ENCODE measurements around the gene ULBP1. TPM values are rescaled to one million over a fixed set of nuclear protein-coding genes. Genes with fewer than 3 reads are reported as not detected.
"Not testable (repeated sequence)": the region's sequence is repeated elsewhere in the genome, so short reads cannot be mapped to it uniquely, and the experiment has no call there.

ULBP1 gene
- total RNA-seq, 2 experiments from 2014 or later, result 2.1 to 2.3 TPM

GRCh38 chr6:149961728-149962425 lies 1.9 kb upstream of the ULBP1 start:
- no peak overlapping the region for H3K27ac Mint-ChIP-seq
- H3K9me3 Mint-ChIP-seq, result no peaks in the 10 kb centered on the region
- ChIA-PET POLR2A (interaction anchor here (1.0 kb wide), 1 partner anchor 29 kb away, joined by 3 read pairs; no protein-coding TSS in a partner anchor), CTCF (interaction anchor here (1.0 to 2.1 kb wide), 4 partner anchors 10 to 120 kb away, joined by 3 to 4 read pairs (median 4); no protein-coding TSS in a partner anchor)
- peaks cover 7% of the 10 kb centered on the region for H3K36me3 Mint-ChIP-seq (ENCODE audit: low read depth)
- DNase-seq, result peak; percentile 45
- H3K4me1 Mint-ChIP-seq, result peaks cover 26% of the 10 kb centered on the region
- no peak overlapping the region for H3K4me3 Mint-ChIP-seq
- H3K27me3 Mint-ChIP-seq, result peaks cover 68% of the 10 kb centered on the region

DNA sequence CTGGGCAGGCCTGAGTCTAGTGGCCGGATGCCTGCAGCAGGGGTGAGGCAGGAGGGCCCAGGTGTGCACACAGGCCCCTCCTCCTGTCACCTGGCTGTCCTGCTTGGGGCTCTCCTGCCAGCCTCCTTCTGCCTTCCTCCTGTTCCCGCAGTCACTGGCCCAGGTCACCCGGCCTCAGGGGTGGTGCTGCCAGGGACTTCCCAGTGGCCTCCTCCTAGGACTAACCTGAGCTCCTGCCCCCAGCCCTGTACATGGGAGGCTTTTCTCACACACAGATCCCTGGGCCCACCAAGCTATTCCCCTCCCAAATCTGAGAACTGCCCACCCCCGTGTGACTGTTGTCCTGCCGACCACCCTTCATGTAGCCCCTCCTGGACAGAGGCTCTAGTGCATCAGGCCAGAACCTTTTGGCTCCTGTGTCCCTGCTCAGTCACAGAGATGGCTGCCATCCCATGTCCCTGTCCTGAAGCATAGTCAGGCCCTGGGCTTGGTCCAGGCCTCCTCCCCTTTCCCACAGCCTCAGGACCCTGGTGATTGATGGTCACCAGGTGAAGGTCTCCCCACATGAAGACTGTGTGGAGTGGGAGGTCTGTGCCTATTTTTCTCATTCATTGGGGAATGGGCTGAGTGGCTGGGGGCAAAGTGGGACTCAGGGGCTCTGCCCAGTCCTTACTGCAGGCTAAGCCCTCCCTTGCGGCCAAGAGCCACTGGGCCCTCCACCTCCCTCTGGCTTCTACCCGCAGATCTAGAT lies 1.1 kb upstream of the ULBP1 start:
- DNase-seq, result peak; percentile 14
- peaks cover 73% of the 10 kb centered on the region for H3K27me3 Mint-ChIP-seq
- H3K36me3 Mint-ChIP-seq (ENCODE audit: low read depth), result peaks cover 7% of the 10 kb centered on the region
- ChIA-PET POLR2A (no interaction called here), CTCF (interaction anchor here (1.0 to 2.1 kb wide), 2 partner anchors 54 to 119 kb away, joined by 3 to 4 read pairs; no protein-coding TSS in a partner anchor)
- H3K4me1 Mint-ChIP-seq, result peaks cover 26% of the 10 kb centered on the region
- peak overlapping the region; percentile 64 for H3K27ac Mint-ChIP-seq
- H3K9me3 Mint-ChIP-seq, result no peaks in the 10 kb centered on the region
- H3K4me3 Mint-ChIP-seq, result peak overlapping the region; percentile 81

- peak overlapping the region; percentile 64 for H3K27ac Mint-ChIP-seq
- H3K27me3 Mint-ChIP-seq, result peaks cover 74% of the 10 kb centered on the region
Observed at GRCh38 chr6:149963212-149963461, 606 bp upstream of the ULBP1 start.

DNA sequence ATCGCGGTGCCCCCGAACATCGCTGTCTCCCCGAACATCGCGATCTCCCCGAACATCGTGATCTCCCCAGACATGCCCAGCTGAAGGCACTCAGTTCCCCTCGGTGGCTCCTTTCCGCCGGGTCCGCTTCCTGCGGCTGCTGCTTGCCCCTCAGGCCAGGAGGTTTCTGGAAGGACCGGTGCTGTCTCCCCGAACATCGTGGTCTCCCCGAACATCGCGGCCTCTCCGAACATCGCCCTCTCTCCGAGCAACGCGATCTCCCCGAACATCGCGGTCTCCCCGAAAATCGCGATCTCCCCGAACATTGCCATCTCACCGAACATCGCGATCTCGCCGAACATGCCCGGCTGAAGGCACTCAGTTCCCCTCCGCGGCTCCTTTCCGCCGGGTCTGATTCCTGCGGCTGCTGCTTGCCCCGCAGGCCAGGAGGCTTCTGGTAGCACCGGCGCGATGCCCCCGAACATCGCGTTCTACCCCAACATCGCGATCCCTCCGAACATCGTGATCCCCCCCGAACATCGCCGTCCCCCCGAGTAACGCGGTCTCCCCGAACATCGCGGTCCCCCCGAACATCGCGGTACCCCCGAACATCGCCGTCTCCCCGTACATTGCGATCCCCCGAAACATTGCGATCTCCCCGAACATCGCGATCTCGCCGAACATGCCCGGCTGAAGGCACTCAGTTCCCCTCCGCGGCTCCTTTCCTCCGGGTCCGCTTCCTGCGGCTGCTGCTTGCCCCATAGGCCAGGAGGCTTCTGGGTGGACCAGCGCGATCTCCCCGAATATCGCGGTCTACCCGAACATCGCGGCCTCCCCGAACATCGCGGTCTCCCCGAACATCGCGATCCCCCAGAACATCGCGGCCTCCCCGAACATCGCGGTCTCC lies 808 bp downstream of the ULBP1 start:
- POLR2A ChIA-PET, result interaction anchor here (1.0 kb wide), 1 partner anchor 8 kb away, joined by 3 read pairs; no protein-coding TSS in a partner anchor
- CTCF ChIA-PET, result interaction anchor here (0.9 kb wide), 1 partner anchor 52 kb away, joined by 3 read pairs; no protein-coding TSS in a partner anchor
- peak; percentile 41 for DNase-seq
- peak overlapping the region; percentile 64 for H3K27ac Mint-ChIP-seq
- peaks cover 77% of the 10 kb centered on the region for H3K27me3 Mint-ChIP-seq
- H3K36me3 Mint-ChIP-seq (ENCODE audit: low read depth), result peaks cover 7% of the 10 kb centered on the region
- no peaks in the 10 kb centered on the region for H3K9me3 Mint-ChIP-seq
- peaks cover 26% of the 10 kb centered on the region for H3K4me1 Mint-ChIP-seq
- peak overlapping the region; percentile 81 for H3K4me3 Mint-ChIP-seq

More at GRCh38 chr6:149963212-149963461, 606 bp upstream of the ULBP1 start:
- peaks cover 7% of the 10 kb centered on the region for H3K36me3 Mint-ChIP-seq (ENCODE audit: low read depth)
- CTCF ChIA-PET, result no interaction called here
- POLR2A ChIA-PET, result no interaction called here
- no peaks in the 10 kb centered on the region for H3K9me3 Mint-ChIP-seq
- H3K4me1 Mint-ChIP-seq, result peaks cover 26% of the 10 kb centered on the region
- H3K4me3 Mint-ChIP-seq, result peak overlapping the region; percentile 81
- DNase-seq, result peak; percentile 69

DNA sequence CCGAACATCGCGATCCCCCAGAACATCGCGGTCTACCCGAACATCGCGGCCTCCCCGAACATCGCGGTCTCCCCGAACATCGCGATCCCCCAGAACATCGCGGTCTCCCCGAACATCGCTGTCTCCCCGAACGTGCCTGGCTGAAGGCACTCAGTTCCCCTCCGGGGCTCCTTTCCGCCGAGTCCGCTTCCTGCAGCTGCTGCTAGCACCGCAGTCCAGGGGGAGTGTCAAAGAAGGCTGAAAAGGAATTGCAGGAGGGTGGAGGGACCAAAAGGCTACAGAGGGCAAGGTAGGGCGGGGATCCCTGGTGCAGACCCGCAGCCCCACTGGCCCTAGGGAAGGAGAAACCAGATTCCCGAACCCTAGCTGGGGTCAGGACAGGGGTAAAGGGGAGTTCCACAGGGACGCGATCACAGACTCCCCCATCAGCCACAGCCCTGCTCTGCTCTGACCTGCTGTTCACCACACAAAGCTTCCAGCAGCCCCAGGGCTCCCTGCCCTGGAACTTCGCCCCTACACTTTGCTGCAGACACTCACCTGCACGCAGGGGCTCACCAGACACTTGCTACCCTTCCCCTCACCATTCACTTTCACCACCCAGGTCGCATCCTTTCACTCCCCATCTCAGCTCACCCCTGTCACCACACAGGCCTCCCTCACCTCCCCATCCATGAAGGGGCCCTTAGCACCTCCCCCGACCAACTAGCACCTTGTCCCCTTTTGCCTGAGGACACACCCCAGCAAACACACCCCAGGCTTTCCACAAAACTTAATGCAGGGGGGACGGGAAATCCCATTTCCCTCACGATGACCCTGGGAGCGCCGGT lies 1.7 kb downstream of the ULBP1 start:
- peaks cover 81% of the 10 kb centered on the region for H3K27me3 Mint-ChIP-seq
- CTCF ChIA-PET, result no interaction called here
- H3K4me1 Mint-ChIP-seq, result peaks cover 26% of the 10 kb centered on the region
- peak overlapping the region; percentile 50 for H3K27ac Mint-ChIP-seq
- peak overlapping the region; percentile 81 for H3K4me3 Mint-ChIP-seq
- POLR2A ChIA-PET, result no interaction called here
- H3K9me3 Mint-ChIP-seq, result no peaks in the 10 kb centered on the region
- peaks cover 7% of the 10 kb centered on the region for H3K36me3 Mint-ChIP-seq (ENCODE audit: low read depth)
- no peak for DNase-seq

- POLR2A ChIA-PET; H3K27ac Mint-ChIP-seq; H3K36me3 Mint-ChIP-seq (ENCODE audit: low read depth); DNase-seq; CTCF ChIA-PET; H3K9me3 Mint-ChIP-seq: not testable (repeated sequence)
- Mint-ChIP-seq H3K27me3 (peaks cover 80% of the 10 kb centered on the region), H3K4me3 (peak overlapping the region; percentile 34), H3K4me1 (peaks cover 26% of the 10 kb centered on the region)
Observed at GRCh38 chr6:149966319-149966718, 2.6 kb downstream of the ULBP1 start.

DNA sequence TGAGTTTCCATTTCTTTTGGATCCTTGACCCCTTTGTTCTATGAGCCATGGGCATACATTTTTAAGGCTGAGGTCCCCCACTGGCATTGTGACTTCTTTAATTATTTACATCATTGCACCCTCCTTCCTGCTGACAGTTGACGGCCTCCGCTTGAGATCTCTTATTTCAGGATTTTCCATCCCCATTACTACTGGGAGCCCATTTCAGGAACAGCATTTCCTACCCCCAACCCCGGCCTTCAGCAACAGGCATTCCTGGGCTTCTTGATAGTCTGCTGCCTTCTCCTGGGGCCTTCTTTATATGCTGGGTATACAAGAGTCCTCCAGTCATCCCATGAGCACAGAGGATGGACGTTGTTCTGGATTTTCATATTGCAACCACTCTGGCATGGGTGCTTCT lies 3.8 kb downstream of the ULBP1 start:
- Mint-ChIP-seq H3K9me3 (no peaks in the 10 kb centered on the region), H3K27ac (no peak overlapping the region), H3K27me3 (peaks cover 84% of the 10 kb centered on the region), H3K4me1 (peaks cover 26% of the 10 kb centered on the region), H3K4me3 (no peak overlapping the region), H3K36me3 (ENCODE audit: low read depth) (peaks cover 7% of the 10 kb centered on the region)
- POLR2A ChIA-PET, result no interaction called here
- no peak for DNase-seq
- CTCF ChIA-PET, result no interaction called here

GRCh38 chr6:149967999-149968398 lies 4.3 kb downstream of the ULBP1 start:
- CTCF ChIA-PET; H3K9me3 Mint-ChIP-seq; H3K27ac Mint-ChIP-seq; DNase-seq; H3K4me3 Mint-ChIP-seq; H3K36me3 Mint-ChIP-seq (ENCODE audit: low read depth); POLR2A ChIA-PET: not testable (repeated sequence)
- peaks cover 22% of the 10 kb centered on the region for H3K4me1 Mint-ChIP-seq
- H3K27me3 Mint-ChIP-seq, result peaks cover 87% of the 10 kb centered on the region

- CTCF ChIA-PET; H3K36me3 Mint-ChIP-seq (ENCODE audit: low read depth); DNase-seq; POLR2A ChIA-PET; H3K27ac Mint-ChIP-seq; H3K9me3 Mint-ChIP-seq; H3K4me3 Mint-ChIP-seq: not testable (repeated sequence)
- H3K4me1 Mint-ChIP-seq, result peaks cover 16% of the 10 kb centered on the region
- H3K27me3 Mint-ChIP-seq, result peaks cover 84% of the 10 kb centered on the region
Observed at GRCh38 chr6:149968909-149969308, 5.2 kb downstream of the ULBP1 start.

DNA sequence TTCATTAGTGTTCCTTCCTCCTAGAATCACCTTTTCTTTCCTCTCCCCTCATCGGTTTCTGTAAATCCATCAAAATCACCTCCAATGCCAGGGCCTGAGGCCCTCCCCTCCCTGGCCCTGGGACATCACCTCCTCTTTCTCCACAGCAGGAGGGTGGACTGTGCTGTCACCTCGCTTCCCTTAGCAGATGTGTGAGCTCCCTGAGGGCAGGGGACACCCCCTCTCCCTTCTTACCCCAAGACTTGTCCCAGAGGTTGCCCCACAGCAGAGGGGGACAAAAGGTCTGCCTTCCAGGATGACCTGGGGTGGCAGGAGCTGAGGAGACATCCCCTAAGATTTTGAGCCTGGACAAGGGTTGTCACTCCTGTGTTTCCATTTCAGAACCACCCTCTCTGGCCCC lies 5.9 kb downstream of the ULBP1 start:
- Mint-ChIP-seq H3K4me1 (peaks cover 15% of the 10 kb centered on the region), H3K27ac (no peak overlapping the region), H3K9me3 (no peaks in the 10 kb centered on the region), H3K27me3 (peaks cover 84% of the 10 kb centered on the region), H3K4me3 (no peak overlapping the region), H3K36me3 (ENCODE audit: low read depth) (peaks cover 2% of the 10 kb centered on the region)
- ChIA-PET CTCF (no interaction called here), POLR2A (no interaction called here)
- DNase-seq, result no peak

GRCh38 chr6:149974394-149974793 lies 10.7 kb downstream of the ULBP1 start:
- H3K27me3 Mint-ChIP-seq, result peaks cover 81% of the 10 kb centered on the region
- DNase-seq; H3K9me3 Mint-ChIP-seq; POLR2A ChIA-PET; H3K36me3 Mint-ChIP-seq (ENCODE audit: low read depth); H3K4me3 Mint-ChIP-seq; H3K27ac Mint-ChIP-seq; H3K4me1 Mint-ChIP-seq; CTCF ChIA-PET: not testable (repeated sequence)

DNA sequence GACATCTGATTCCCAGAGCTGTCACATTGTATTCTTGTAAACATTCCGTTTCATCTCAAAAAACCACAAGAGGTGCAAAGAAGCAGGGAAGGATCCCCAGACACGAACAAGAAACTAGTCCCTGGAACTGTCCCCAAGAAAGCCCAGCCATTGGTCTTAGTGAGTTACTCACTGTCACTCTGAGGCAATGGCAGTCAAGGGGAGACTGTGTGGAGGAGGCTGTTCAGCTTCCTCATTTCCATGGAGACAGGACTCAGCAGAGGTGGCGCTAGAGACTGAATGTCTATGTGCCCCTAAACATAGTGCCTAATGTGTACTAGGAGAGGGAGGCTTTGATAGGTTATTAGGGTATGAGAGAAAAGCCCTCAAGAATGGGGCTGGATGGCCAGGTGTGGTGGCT lies 11.1 kb downstream of the ULBP1 start:
- POLR2A ChIA-PET, result no interaction called here
- Mint-ChIP-seq H3K36me3 (ENCODE audit: low read depth) (no peaks in the 10 kb centered on the region), H3K9me3 (no peaks in the 10 kb centered on the region), H3K4me1 (peaks cover 5% of the 10 kb centered on the region), H3K27me3 (peaks cover 80% of the 10 kb centered on the region), H3K27ac (no peak overlapping the region), H3K4me3 (no peak overlapping the region)
- no peak for DNase-seq
- CTCF ChIA-PET, result no interaction called here
